ENCODE results near the gene SF3B5. TPM values are rescaled to one million over a fixed set of nuclear protein-coding genes. Genes with fewer than 3 reads are reported as not detected.

The SF3B5 gene
- 170 TPM for polyA plus RNA-seq (2013, experiment 1 of 2)
- 180 TPM for polyA plus RNA-seq (2013, experiment 2 of 2)

DNA sequence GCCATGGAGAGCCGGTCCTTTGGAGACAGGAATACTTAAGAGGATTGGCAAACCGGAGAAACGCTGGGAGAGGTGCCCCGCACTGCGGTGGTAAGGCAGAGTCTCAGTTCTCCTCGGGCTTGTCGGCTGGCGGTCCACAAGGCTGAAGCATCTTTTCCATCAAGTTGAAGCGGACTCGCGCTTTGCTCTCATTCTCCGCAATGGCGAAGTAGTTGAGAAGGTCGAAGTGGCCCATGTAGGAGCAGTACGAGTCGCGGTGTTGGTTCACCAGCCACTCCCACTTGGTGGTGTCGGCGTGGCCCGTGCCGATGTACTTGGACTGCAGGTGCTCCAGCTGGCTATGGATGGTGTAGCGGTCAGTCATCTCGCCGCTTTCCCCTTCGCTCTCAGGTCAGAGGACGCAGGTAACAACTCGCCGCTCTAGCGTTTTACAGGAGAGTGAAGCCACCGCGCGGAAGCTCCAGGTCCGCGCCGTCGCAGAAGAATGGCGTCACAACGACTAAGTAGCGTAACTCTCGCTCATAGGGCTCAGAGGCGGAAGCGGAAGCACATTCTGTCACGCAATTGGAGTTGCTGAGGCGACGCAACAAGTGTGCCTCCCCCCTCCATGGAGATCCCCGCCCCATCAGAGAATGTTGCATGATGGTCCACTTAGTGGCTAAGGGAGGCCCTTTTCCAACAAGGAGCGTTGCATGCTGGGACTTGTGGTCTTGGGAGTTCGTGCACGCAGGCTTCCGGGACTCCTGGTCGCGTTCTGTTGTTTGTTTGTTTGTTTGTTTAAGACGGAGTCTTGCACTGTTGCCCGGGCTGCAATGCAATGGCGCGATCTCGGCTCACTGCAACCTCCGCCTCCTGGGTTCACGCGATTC lies at the start of gene SF3B5:
Gene SF3B5, minus strand, starts transcription at position 440 of the 869 bp plus-strand sequence. Its CDS starts 76 bp downstream, at position 364.
- Histone ChIP-seq H3K4me1 (ENCODE audit: insufficient read depth, low read length) (peaks cover 7% of the 10 kb centered on the region; the same call in 1 of the 2 replicates), H3K27me3 (ENCODE audit: insufficient read depth, low read length) (no peaks in the 10 kb centered on the region), H3K4me3 (ENCODE audit: low read length) (peak within 1 kb of the TSS; percentile 77), H3K9ac (ENCODE audit: low read depth, low read length) (peak within 1 kb of the TSS; percentile 79), H3K36me3 (ENCODE audit: insufficient read depth, low read length) (no peaks in the 10 kb centered on the region), H3K27ac (ENCODE audit: low read depth, low read length) (peak within 1 kb of the TSS; percentile 76; the same call in 1 of the 2 replicates), H3K9me3 (ENCODE audit: insufficient read depth, low read depth, low read length) (no peaks in the 10 kb centered on the region)
- WGBS: under 1% methylated on average over 60 of the region's 60 CpGs

DNA sequence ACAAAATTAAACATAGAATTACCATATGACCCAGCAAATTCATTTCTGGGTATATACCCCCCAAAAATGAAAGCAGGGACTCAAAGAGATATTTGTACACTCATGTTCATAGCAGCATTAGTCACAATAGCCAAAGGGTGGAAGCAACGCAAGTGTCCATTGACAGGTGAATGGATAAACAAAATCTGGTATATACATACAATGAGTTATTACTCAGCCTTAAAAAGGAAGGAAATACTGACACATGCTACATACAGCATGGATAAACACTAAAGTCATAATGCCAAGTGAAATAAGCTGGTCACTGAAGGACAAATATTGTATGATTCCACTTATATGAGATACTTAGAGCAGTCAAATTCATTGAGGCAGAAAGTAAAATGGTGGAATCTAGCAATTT lies 49.6 kb upstream of the SF3B5 start:
- Histone ChIP-seq H3K4me3 (ENCODE audit: low read length) (no peak overlapping the region), H3K9me3 (ENCODE audit: insufficient read depth, low read depth, low read length) (no peaks in the 10 kb centered on the region), H3K4me1 (ENCODE audit: insufficient read depth, low read length) (no peaks in the 10 kb centered on the region), H3K27me3 (ENCODE audit: insufficient read depth, low read length) (peaks cover 36% of the 10 kb centered on the region), H3K36me3 (ENCODE audit: insufficient read depth, low read length) (no peaks in the 10 kb centered on the region), H3K27ac (ENCODE audit: low read depth, low read length) (no peak overlapping the region), H3K9ac (ENCODE audit: low read depth, low read length) (no peak overlapping the region)
- 100% methylated on average over 1 of the region's 1 CpG for WGBS

DNA sequence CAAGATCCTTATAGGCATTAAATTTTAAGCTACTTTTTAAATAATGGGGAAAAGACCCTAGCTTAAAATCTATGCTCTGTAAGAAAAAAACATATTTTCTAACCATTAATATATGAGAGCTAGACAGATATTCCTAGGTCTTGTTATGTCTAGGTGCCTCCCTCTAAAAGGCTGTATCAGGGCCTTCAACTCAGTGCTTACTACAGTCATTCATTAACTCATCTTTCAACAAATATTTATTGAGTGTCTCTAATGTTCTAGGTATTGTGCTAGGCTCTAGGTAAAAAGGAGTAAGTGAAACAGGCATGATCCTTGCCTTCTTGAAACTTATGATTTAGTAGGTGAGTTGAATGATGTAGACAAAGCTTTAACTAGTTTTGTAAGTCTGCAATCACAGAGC lies 48.5 kb upstream of the SF3B5 start:
- H3K36me3 ChIP-seq (ENCODE audit: insufficient read depth, low read length): no peaks in the 10 kb centered on the region
- H3K27me3 ChIP-seq (ENCODE audit: insufficient read depth, low read length): peaks cover 25% of the 10 kb centered on the region
- H3K27ac ChIP-seq (ENCODE audit: low read depth, low read length): no peak overlapping the region
- no peak overlapping the region for H3K4me3 ChIP-seq (ENCODE audit: low read length)
- no peaks in the 10 kb centered on the region for H3K4me1 ChIP-seq (ENCODE audit: insufficient read depth, low read length)
- H3K9me3 ChIP-seq (ENCODE audit: insufficient read depth, low read depth, low read length): no peaks in the 10 kb centered on the region
- no peak overlapping the region for H3K9ac ChIP-seq (ENCODE audit: low read depth, low read length)

DNA sequence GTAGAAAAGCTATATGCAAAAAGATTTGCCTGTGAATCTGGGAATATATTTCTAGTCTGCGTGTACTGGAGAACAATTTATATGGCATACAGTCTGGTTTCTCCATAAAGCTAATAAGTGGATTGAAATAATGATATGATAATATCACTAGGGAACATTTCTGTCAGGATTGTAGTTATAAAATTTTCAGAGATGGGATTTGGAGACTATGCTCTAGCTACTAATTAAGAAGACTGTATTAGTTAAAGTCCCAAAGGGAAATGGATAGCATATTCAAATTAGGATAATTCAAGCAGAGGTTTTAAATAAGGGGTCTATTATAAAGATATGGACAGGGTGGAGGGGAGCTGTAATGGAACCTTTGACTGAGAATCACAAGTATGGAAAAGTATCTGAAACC lies 47.7 kb upstream of the SF3B5 start:
- H3K9me3 ChIP-seq (ENCODE audit: insufficient read depth, low read depth, low read length): no peaks in the 10 kb centered on the region
- H3K27me3 ChIP-seq (ENCODE audit: insufficient read depth, low read length): peaks cover 17% of the 10 kb centered on the region
- H3K9ac ChIP-seq (ENCODE audit: low read depth, low read length): no peak overlapping the region
- no peaks in the 10 kb centered on the region for H3K4me1 ChIP-seq (ENCODE audit: insufficient read depth, low read length)
- no peaks in the 10 kb centered on the region for H3K36me3 ChIP-seq (ENCODE audit: insufficient read depth, low read length)
- no peak overlapping the region for H3K27ac ChIP-seq (ENCODE audit: low read depth, low read length)
- H3K4me3 ChIP-seq (ENCODE audit: low read length): no peak overlapping the region
- WGBS: 90% methylated on average over 1 of the region's 1 CpG

DNA sequence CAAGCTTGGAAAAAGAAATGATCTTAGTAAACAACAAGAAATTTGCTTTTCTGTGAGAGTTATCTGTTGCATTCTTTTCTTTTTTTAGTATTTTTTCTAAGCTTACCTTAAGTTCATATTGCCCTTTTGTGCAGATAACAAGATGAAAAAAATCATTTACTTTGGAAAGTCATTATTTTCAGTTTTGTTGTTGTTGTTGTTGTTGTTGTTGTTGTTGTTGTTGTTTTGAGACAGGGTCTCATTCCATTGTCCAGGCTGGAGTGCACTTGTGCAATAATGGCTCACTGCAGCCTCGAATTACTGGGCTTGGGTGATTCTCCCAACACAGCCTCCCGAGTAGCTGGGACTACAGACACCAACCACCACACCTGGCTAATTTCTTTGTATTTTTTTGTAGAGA lies 46.1 kb upstream of the SF3B5 start:
- no peak overlapping the region for H3K9ac ChIP-seq (ENCODE audit: low read depth, low read length)
- 100% methylated on average over 2 of the region's 2 CpGs for WGBS
- no peak overlapping the region for H3K27ac ChIP-seq (ENCODE audit: low read depth, low read length)

DNA sequence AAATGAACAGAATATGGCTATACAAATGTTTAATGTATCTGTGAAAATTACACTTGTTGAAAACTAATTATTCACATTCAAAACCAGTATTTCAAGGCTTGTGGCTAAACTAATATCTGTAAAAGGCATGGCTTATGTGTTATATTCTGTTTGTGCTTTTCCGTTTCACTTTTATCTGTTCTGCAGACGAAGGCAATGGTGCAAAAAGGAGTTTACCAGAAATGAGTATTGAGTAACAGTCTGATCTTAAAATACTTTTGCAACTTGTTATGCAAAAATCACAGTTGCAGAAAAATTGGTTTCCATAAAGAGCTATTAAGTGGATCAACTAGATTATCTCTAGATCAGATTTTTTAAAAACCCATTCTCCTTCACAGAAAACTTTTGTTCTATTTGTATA lies 45.5 kb upstream of the SF3B5 start:
- Histone ChIP-seq H3K4me1 (ENCODE audit: insufficient read depth, low read length) (no peaks in the 10 kb centered on the region), H3K9ac (ENCODE audit: low read depth, low read length) (no peak overlapping the region), H3K9me3 (ENCODE audit: insufficient read depth, low read depth, low read length) (no peaks in the 10 kb centered on the region), H3K27ac (ENCODE audit: low read depth, low read length) (no peak overlapping the region), H3K27me3 (ENCODE audit: insufficient read depth, low read length) (no peaks in the 10 kb centered on the region), H3K36me3 (ENCODE audit: insufficient read depth, low read length) (no peaks in the 10 kb centered on the region), H3K4me3 (ENCODE audit: low read length) (no peak overlapping the region)
- 93% methylated on average over 2 of the region's 2 CpGs for WGBS

More for the DNA sequence above, 46.1 kb upstream of the SF3B5 start:
- Histone ChIP-seq H3K4me1 (ENCODE audit: insufficient read depth, low read length) (no peaks in the 10 kb centered on the region), H3K9me3 (ENCODE audit: insufficient read depth, low read depth, low read length) (no peaks in the 10 kb centered on the region), H3K27me3 (ENCODE audit: insufficient read depth, low read length) (peaks cover 1% of the 10 kb centered on the region; the same call in 1 of the 2 replicates), H3K4me3 (ENCODE audit: low read length) (no peak overlapping the region), H3K36me3 (ENCODE audit: insufficient read depth, low read length) (no peaks in the 10 kb centered on the region)

DNA sequence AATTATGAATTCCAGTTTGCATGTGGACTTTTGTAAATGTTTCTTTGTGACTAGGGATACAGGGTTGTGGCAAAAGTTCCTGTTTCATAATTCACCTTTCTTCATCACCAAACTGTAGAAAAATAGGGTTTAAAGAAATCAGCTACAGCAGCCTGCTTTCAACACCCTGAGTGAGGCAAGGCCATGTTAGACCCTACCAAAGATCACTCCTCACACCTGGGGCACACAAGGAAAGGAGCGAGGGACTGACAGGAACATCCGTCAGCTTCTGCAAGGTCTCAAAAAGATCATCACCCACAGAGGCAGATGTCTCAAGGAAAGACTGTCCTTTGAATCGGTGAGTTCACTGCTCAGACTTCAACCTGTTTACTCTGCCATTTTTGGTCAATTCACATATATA lies 44.4 kb upstream of the SF3B5 start:
- Histone ChIP-seq H3K36me3 (ENCODE audit: insufficient read depth, low read length) (no peaks in the 10 kb centered on the region), H3K4me1 (ENCODE audit: insufficient read depth, low read length) (no peaks in the 10 kb centered on the region), H3K9ac (ENCODE audit: low read depth, low read length) (no peak overlapping the region), H3K27me3 (ENCODE audit: insufficient read depth, low read length) (no peaks in the 10 kb centered on the region), H3K27ac (ENCODE audit: low read depth, low read length) (no peak overlapping the region), H3K4me3 (ENCODE audit: low read length) (no peak overlapping the region), H3K9me3 (ENCODE audit: insufficient read depth, low read depth, low read length) (no peaks in the 10 kb centered on the region)
- 90% methylated on average over 3 of the region's 3 CpGs for WGBS

DNA sequence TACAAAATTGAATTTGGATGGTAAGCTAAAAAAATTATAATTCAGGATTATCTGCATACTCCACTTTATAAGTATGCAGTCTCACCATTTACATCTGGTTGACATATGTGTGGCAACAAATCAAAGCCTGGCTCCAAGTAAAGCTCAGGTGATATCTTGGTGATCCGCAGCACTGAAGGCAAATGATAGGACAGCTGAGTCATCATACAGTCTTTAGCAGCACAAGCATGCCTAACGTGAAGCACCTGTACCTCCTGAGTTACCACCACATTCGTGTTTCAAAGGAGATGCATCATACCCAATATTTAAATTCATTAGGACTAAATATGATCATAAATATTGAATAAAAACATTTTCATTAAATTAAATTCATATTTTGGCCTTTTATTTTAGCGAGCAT lies 43.2 kb upstream of the SF3B5 start:
- Histone ChIP-seq H3K4me3 (ENCODE audit: low read length) (no peak overlapping the region), H3K27ac (ENCODE audit: low read depth, low read length) (no peak overlapping the region), H3K9ac (ENCODE audit: low read depth, low read length) (no peak overlapping the region), H3K4me1 (ENCODE audit: insufficient read depth, low read length) (no peaks in the 10 kb centered on the region), H3K27me3 (ENCODE audit: insufficient read depth, low read length) (no peaks in the 10 kb centered on the region), H3K9me3 (ENCODE audit: insufficient read depth, low read depth, low read length) (no peaks in the 10 kb centered on the region), H3K36me3 (ENCODE audit: insufficient read depth, low read length) (no peaks in the 10 kb centered on the region)
- WGBS: 93% methylated on average over 4 of the region's 4 CpGs

DNA sequence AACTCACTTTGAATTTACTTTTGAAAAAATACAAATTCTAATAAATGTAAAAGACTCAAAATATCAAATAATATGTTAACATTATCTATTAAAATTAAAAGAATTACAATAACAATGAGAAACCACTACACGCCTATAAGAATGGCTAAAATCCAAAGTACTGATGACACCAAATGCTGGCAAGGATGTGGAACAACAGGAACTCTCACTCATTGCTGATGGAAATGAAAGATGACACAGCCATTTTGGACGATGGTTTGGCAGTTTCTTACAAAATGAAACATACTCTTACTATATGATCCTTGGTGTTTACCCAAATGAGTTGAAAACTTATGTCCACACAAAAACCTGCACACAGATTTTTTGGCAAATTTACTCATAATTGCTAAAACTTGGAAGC lies 39.4 kb upstream of the SF3B5 start:
- no peak overlapping the region for H3K27ac ChIP-seq (ENCODE audit: low read depth, low read length)
- H3K27me3 ChIP-seq (ENCODE audit: insufficient read depth, low read length): no peaks in the 10 kb centered on the region
- no peaks in the 10 kb centered on the region for H3K4me1 ChIP-seq (ENCODE audit: insufficient read depth, low read length)
- no peak overlapping the region for H3K9ac ChIP-seq (ENCODE audit: low read depth, low read length)
- H3K36me3 ChIP-seq (ENCODE audit: insufficient read depth, low read length): no peaks in the 10 kb centered on the region
- H3K9me3 ChIP-seq (ENCODE audit: insufficient read depth, low read depth, low read length): no peaks in the 10 kb centered on the region
- H3K4me3 ChIP-seq (ENCODE audit: low read length): no peak overlapping the region
- WGBS: 62% methylated on average over 2 of the region's 2 CpGs

DNA sequence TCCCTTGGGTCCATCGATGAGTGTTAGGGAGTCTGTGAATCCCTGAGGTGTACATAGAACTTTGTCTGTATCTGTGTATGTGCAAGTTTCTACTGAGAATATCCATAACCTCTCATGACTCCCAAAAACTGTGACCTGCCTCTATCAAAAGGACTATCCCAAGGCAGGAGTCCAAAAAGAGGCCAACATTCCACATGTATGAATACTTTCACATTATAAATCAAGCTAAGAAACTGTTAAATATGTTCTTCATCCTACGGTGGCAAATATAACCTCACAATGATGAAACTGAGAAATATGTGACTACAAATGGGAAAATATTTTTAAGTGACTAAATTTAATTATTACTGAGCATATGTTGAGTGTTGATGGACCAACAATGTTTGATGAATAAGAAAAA lies 38.8 kb upstream of the SF3B5 start:
- Histone ChIP-seq H3K9ac (ENCODE audit: low read depth, low read length) (no peak overlapping the region), H3K27ac (ENCODE audit: low read depth, low read length) (no peak overlapping the region), H3K27me3 (ENCODE audit: insufficient read depth, low read length) (no peaks in the 10 kb centered on the region), H3K9me3 (ENCODE audit: insufficient read depth, low read depth, low read length) (no peaks in the 10 kb centered on the region), H3K4me3 (ENCODE audit: low read length) (no peak overlapping the region), H3K4me1 (ENCODE audit: insufficient read depth, low read length) (no peaks in the 10 kb centered on the region), H3K36me3 (ENCODE audit: insufficient read depth, low read length) (no peaks in the 10 kb centered on the region)
- 100% methylated on average over 1 of the region's 2 CpGs for WGBS

DNA sequence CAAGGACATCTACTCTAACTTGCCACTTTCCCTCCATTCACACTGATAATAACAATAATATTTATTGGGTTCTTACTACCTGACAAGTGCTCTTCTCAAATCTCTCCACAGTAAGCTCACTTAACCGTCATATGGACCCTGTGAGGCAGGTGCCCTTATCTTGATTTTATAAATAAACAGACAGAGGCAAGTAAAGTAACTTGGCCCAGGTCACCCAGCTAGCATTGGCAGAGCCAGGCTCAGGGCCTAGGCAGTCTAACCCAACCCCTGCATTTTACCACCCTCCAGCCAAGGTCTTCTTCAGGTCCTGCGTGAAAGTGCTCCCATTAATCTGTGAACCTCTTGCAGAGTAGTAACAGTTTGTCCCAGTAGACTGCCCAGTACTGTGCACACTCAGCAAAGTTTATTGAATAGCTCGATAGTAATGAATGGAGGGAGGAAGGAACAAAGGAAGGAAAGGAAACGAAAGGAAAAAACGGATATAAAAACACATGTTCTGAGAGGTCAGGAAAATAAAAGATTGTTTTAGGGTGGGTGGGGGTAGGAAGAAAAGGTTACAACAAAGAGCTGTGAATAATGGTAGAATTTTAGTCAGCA lies 38.0 kb upstream of the SF3B5 start:
- no peaks in the 10 kb centered on the region for H3K36me3 ChIP-seq (ENCODE audit: insufficient read depth, low read length)
- WGBS: 91% methylated on average over 5 of the region's 5 CpGs
- H3K27ac ChIP-seq (ENCODE audit: low read depth, low read length): no peak overlapping the region
- H3K9ac ChIP-seq (ENCODE audit: low read depth, low read length): no peak overlapping the region
- no peaks in the 10 kb centered on the region for H3K9me3 ChIP-seq (ENCODE audit: insufficient read depth, low read depth, low read length)
- H3K27me3 ChIP-seq (ENCODE audit: insufficient read depth, low read length): no peaks in the 10 kb centered on the region
- no peaks in the 10 kb centered on the region for H3K4me1 ChIP-seq (ENCODE audit: insufficient read depth, low read length)
- H3K4me3 ChIP-seq (ENCODE audit: low read length): no peak overlapping the region

All from HUES64 (cell line).